Stomach (tissue), 9 donors: ENCODE data around the gene UGT1A6. TPM values are rescaled to one million over a fixed set of nuclear protein-coding genes. Genes with fewer than 3 reads are reported as not detected.

Experiments
- DNase-seq, 2 donors: peaks; one replicate each; pipeline versions ENCODE4 v3.0.0 to v3.0.0-alpha.2; 2013 to 2019
- H3K27ac ChIP-seq, 5 donors: fragments of 200-600 bp in 4 of 5; sonication (generic) in 4 of 5; one replicate each; pipeline ENCODE4 v1.5.1; 2013 to 2019; ENCODE audit warnings: mild to moderate bottlenecking in 1 of 5, moderate library complexity in 1 of 5
- H3K27me3 ChIP-seq, 3 donors: fragments of 200-600 bp; sonication (generic); one replicate each; pipeline ENCODE4 v1.5.1; 2017 to 2019; ENCODE audit warnings: mixed run types in 1 of 3
- H3K36me3 ChIP-seq, 4 donors: fragments of 200-600 bp; sonication (generic); 1 replicate in 3 of 4; 2 replicates in 1 of 4; pipeline ENCODE4 v1.5.1; 2016 to 2019
- H3K4me1 ChIP-seq, 4 donors: fragments of 200-600 bp; sonication (generic); one replicate each; pipeline ENCODE4 v1.5.1; 2016 to 2019
- H3K4me3 ChIP-seq, 4 donors: fragments of 200-600 bp; sonication (generic) in 3 of 4; one replicate each; pipeline ENCODE4 v1.5.1; 2016 to 2019; ENCODE audit warnings: mild to moderate bottlenecking in 1 of 4
- H3K9me3 ChIP-seq, 4 donors: fragments of 200-600 bp; sonication (generic); one replicate each; pipeline ENCODE4 v1.5.1; 2016 to 2019
- CTCF ChIP-seq, 7 experiments: fragments of 450-650 bp in 4 of 7; fragments of 200-600 bp in 3 of 7; sonication (generic) in 3 of 7; IDR thresholded peaks; one replicate each; pipeline ENCODE4 v1.5.1; 2016 to 2019; ENCODE audit warnings: antibody characterized with exemption in 7 of 7, control low read depth in 2 of 7, mild to moderate bottlenecking in 1 of 7
- EP300 ChIP-seq: sonication (generic); formaldehyde crosslinking; IDR thresholded peaks from one replicate; pipeline ENCODE4 v1.6.1; 2017; ENCODE audit warnings: antibody characterized with exemption
- POLR2A ChIP-seq, 4 donors: fragments of 450-650 bp; IDR thresholded peaks; one replicate each; pipeline ENCODE4 v1.6.1; 2016; ENCODE audit warnings: antibody characterized with exemption in 4 of 4, control low read depth in 2 of 4, mild to moderate bottlenecking in 1 of 4, moderate library complexity in 1 of 4
- POLR2AphosphoS5 ChIP-seq, 3 donors: sonication (generic); formaldehyde crosslinking; IDR thresholded peaks; one replicate each; pipeline ENCODE4 v1.6.1; 2016; ENCODE audit warnings: antibody characterized with exemption in 3 of 3
- WGBS, 5 donors: extraction: QIAGEN DNeasy Blood & Tissue Kit in 3 of 5; methylation state at CpG; one replicate each; pipeline versions ENCODE4 v1.1.5 to v1.1.7; 2013 to 2018; 5-methylcytosine and 5-hydroxymethylcytosine counted together
- intact Hi-C: fragments of 100-400 bp; cut with DNase I; formaldehyde crosslinking; loops from one replicate; pipeline ENCODE4 v1.15.1; 2023; ENCODE audit warnings: low total_unique reads
- polyA plus RNA-seq, 3 donors: library from polyadenylated mRNA; stranded (reverse); fragments of 200-250 nt; gene quantifications; one replicate each; pipeline ENCODE4 v1.2.3, GENCODE V29; 2013
- total RNA-seq, 5 donors: library from RNA; depleted of rRNA; stranded (reverse); fragments of >200 nt; gene quantifications; one replicate each; pipeline versions ENCODE4 v1.1.0 to v1.2.3, GENCODE V29; 2014 to 2016
- donor health status: healthy with polysubstance abuse.
- donor health status: Bipolar disorder and iron deficiency.
- donor health status: healthy.

UGT1A6 gene
- total and polyA plus RNA-seq, 8 donors: 3.5 to 184 (median 24.6) TPM

GRCh38 chr2:233775414-233775813 is 82.7 kb downstream of the UGT1A6 start:
- no peak overlapping the region for H3K27ac ChIP-seq
- intact Hi-C loops: no loop called here
- no peak overlapping the region for H3K4me3 ChIP-seq
- H3K36me3 ChIP-seq: peaks cover 0 to 5% (median 2%) of the 10 kb centered on the region in 4 donors
- DNase-seq: no peak
- no peak for TF ChIP-seq EP300
- no peak for TF ChIP-seq POLR2AphosphoS5 (IDR thresholded peaks at IDR 0.05)
- TF ChIP-seq POLR2A (IDR thresholded peaks at IDR 0.05): no peak
- TF ChIP-seq CTCF (IDR thresholded peaks at IDR 0.05): no peak
- WGBS, 5 donors: 94 to 99% (median 97%) methylated on average over 6 of the region's 6 CpGs
- no peaks in the 10 kb centered on the region for H3K27me3 ChIP-seq
- H3K9me3 ChIP-seq: peaks cover 3 to 20% (median 10%) of the 10 kb centered on the region in 4 donors
- H3K4me1 ChIP-seq: no peaks in the 10 kb centered on the region

- intact Hi-C loops: no loop called here
- no peaks in the 10 kb centered on the region for H3K4me1 ChIP-seq
- WGBS, 5 donors: 87 to 94% (median 91%) methylated on average over 2 of the region's 2 CpGs
- no peak within 1 kb of the TSS for H3K27ac ChIP-seq
- H3K36me3 ChIP-seq: no peaks in the 10 kb centered on the region
- no peak for DNase-seq
- H3K27me3 ChIP-seq: no peaks in the 10 kb centered on the region
- H3K4me3 ChIP-seq: no peak within 1 kb of the TSS
- H3K9me3 ChIP-seq: peaks cover 3 to 20% (median 10%) of the 10 kb centered on the region in 4 donors
- TF ChIP-seq EP300 (no peak), CTCF (IDR thresholded peaks at IDR 0.05) (no peak), POLR2A (IDR thresholded peaks at IDR 0.05) (no peak), POLR2AphosphoS5 (IDR thresholded peaks at IDR 0.05) (no peak)
These were observed 85.3 kb downstream of the UGT1A6 start, which contains the start of gene MROH2A for GRCh38 chr2:233778030-233778429. Gene MROH2A (plus strand): TSS chr2:233778330. CDS start chr2:233779359, 1,029 bp downstream.

GRCh38 chr2:233779722-233780121 is 87.0 kb downstream of the UGT1A6 start:
- WGBS, 5 donors: 84 to 94% (median 91%) methylated on average over 4 of the region's 4 CpGs
- Histone ChIP-seq H3K9me3 (peaks cover 3 to 20% (median 10%) of the 10 kb centered on the region in 4 donors), H3K27me3 (no peaks in the 10 kb centered on the region), H3K36me3 (no peaks in the 10 kb centered on the region), H3K4me1 (no peaks in the 10 kb centered on the region), H3K4me3 (no peak overlapping the region), H3K27ac (no peak overlapping the region)
- intact Hi-C loops: no loop called here
- DNase-seq: no peak
- TF ChIP-seq POLR2A (IDR thresholded peaks at IDR 0.05) (no peak), POLR2AphosphoS5 (IDR thresholded peaks at IDR 0.05) (no peak), EP300 (no peak), CTCF (IDR thresholded peaks at IDR 0.05) (no peak)

GRCh38 chr2:233780771-233781170 is 88.1 kb downstream of the UGT1A6 start:
- H3K4me1 ChIP-seq: no peaks in the 10 kb centered on the region
- no peaks in the 10 kb centered on the region for H3K36me3 ChIP-seq
- TF ChIP-seq CTCF (IDR thresholded peaks at IDR 0.05) (no peak), POLR2AphosphoS5 (IDR thresholded peaks at IDR 0.05) (no peak), EP300 (no peak), POLR2A (IDR thresholded peaks at IDR 0.05) (no peak)
- intact Hi-C loops: no loop called here
- no peak overlapping the region for H3K4me3 ChIP-seq
- H3K27ac ChIP-seq: no peak overlapping the region
- 87 to 92% (median 90%) methylated on average over 4 of the region's 4 CpGs for WGBS, 5 donors
- peaks cover 0 to 11% (median 4%) of the 10 kb centered on the region in 4 donors for H3K9me3 ChIP-seq
- H3K27me3 ChIP-seq: no peaks in the 10 kb centered on the region
- no peak for DNase-seq
